Stimulated activated CD4-positive, alpha-beta T cell treated with anti-CD3 and anti-CD28 coated beads, Interleukin-4, amount 100 ng/mL, for 24 hours (primary cell): ENCODE results near the gene UBE2U.

Experiments used
- DNase-seq: peaks from one replicate; pipeline ENCODE4 v3.0.0-alpha.2; 2020

The UBE2U gene

DNA sequence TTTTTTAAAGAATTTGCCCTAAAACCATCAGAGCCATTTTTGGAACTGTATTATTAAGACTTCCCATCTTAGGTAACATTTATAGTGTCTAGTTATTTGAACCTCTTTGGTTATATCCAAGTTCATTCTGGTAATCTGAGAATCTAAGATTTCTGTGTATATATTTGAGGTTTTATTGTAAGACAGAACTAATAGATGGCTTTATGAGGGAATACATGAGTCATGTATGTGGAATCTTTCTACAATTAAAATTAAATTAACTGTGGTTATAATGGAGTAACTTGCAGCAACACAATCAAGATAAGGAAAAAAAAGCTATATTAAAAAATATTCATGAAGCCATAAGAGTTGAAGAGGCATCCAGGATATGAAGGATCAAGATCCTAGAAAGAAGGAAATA, 92.1 kb downstream of the UBE2U start:
- DNase-seq: no peak

DNA sequence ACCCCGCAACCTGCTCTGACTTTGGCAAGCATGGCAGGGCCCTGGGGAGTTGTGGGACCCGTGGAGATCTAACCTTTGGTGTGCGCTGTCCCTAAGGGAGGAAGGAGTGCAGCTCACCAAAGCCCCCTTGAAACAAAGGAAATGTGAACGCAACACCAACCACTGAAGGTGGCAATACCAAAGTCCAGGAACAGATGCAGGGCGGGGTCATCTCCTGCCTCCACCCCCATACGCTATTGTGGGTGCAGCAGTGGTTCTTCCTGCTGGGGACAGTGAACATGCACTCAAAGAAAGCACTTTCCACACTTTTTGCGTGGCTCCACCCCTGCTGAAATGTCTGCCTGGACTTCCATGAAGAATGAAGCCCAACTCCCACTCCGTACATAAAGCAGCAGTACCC, 93.0 kb downstream of the UBE2U start:
- DNase-seq: no peak

DNA sequence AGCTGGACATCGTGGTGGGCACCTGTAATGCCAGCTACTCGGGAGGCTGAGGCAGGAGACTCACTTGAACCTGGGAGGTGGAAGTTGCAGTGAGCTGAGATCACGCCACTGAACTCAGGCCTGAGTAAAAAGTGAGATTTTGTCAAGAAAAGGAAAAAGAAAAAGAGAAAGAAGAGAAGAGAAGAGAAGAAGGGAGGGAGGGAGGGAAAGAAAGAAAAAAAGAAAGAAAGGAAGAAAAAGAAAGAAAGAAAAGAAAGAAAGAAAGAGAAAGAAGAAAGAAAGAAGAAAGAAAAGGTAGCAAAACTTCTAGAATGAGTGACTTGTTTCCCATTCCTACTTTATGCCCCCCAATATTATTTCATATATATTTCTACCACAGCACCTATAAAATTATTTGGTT, 98.8 kb downstream of the UBE2U start:
- DNase-seq: no peak

DNA sequence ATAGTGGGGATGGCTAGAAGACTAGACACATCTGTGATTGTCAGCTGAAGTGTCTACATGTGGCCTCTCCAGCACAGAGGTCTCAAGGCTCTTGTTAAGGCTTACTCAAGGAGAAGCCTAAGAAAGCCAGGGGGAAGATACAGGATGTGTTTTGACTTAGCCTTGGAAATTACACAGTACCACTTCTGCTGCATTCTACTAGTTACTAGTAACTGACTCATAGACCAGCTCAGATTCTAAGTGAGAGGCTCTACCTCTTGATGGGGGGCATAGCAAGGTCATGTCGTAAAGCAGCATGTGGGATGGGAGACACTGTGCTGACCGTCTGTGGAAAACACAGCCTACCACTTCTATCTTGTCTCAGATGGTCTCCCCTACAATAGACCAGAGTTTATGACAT, 99.5 kb downstream of the UBE2U start:
- no peak for DNase-seq

DNA sequence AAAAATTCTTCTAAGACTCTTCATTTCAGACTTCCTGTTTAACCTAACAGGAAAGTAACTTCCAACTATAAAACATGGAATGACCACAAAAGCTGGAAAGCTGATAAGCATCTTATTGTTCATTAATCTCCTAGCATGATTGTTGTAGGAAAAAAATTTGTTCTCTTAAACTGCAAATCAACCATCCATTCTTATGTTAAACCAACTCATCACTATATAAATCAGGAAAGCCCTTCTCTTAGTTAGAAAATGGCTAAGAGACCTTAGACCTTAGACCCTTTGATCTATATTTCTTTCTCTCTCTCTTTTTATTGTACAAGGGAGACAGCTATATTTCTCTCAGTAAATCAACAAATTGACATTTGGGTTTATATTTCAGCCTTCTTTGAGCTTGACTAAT, 101.4 kb downstream of the UBE2U start:
- DNase-seq: no peak

DNA sequence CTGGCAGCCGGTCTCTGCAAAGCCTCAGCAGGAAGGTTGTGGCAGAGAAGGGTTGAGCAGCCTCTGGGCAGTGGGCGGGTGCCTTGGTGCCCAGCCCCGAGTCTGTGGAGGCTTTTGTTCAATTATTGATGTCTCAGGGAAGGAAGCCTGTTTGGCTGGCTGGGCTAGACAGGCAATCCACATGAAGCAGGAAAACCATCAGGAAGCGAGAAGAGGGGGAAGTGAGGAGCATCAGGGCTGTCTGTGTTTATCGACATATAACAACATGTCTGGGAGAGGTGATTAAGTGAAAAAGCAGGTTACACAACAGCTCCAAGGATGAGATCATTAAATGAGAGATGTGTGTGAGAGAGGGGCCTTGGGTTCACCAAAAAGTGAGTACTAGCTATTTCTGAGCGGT, 105.4 kb downstream of the UBE2U start:
- DNase-seq: no peak

DNA sequence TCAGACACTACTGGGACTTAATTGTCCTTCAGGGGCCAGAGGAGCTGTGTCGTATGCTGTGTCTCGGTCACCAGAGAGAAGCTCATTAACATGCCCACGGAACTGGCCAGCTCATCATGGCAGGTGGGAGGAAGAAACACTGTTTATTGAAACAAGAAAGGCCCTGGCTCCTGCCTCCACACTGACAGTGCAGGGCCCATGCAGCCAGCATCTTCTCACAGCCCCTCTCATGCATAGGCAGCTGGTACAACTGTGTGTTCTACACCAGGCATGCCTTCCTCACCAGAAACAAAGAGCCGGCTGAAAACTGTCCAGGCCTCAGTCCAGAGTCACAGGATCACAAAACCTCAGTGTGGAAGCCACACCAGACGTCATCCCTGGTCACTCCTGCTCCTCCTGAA, 106.0 kb downstream of the UBE2U start:
- no peak for DNase-seq

DNA sequence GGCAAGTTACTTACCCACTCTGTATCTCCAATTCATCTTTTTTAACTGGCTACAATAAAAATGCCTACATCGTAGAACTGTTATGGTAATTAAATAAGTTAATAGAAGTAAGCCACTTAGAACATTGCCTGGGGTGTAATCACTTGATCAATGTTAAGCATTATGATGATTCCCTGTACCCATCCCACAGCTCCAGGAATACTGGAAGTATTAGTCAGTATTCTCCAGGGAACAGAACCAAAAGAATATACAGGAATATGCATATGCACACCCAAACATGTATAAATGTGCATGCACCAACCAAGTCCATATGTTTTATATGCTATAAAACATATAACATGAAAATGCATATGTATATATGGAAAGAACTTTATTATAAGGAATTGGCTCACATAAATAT, 107.3 kb downstream of the UBE2U start:
- DNase-seq: no peak

DNA sequence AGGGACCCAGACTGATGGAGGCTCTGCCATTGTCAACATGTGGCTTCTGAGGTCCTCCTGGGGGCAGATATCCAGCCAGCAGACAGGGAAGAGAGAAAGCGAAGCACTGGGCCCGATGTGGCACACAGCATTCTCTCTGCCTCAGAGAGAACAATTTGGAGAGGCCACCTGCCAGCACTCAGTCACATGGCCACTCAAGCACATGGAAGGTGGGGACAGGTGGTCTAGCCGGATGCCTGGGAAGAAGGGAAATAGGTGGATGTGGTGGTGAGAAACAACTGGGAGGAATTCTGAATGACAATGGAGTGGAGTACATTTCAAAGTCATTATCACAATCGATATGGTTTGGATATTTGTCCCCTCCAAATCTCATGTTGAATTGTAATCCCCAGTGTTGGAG, 109.0 kb downstream of the UBE2U start:
- DNase-seq: no peak

DNA sequence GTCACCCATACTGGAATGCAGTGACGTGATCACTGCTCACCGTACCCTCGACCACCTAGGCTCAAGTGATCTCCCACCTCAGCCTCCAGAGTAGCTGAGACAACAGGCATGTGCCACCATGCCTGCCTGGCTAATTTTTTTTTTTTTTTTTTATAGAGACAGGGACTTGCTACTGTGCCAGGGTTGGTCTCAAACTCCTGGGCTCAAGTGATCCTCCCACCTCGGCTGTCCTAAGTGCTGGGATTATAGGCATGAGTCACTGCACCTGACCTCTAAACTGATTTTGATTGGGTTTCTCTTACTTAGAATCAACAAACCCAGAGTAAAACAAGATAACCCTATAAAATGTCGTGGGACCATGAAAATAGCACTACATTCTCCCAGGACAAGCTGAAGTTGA, 112.0 kb downstream of the UBE2U start:
- DNase-seq: no peak
